Measurements from ENCODE around the gene KATNB1. TPM values are rescaled to one million over a fixed set of nuclear protein-coding genes. Genes with fewer than 3 reads are reported as not detected.
"Not testable (repeated sequence)": the region's sequence is repeated elsewhere in the genome, so short reads cannot be mapped to it uniquely, and the experiment has no call there.

Gene KATNB1
- polyA plus RNA-seq, 1 donor, result 16.2 TPM

DNA sequence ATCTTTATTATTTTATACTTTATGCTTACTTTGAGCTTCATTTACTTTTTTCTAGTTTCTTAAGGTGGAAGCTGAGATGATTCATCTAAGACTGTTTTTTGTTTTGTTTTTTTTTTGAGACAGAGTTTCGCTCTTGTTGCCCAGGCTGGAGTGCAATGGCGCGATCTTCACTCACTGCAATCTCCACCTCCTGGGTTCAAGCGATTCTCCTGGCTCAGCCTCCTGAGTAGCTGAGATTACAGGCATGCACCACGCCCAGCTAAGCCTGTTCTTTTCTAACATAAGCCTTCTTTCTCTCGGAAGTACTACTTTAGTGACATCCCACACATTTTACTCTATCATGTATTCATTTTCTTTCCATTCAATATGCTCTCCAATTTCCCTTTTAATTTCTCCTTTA lies 23.0 kb upstream of the KATNB1 start:
- H3K9me3 ChIP-seq (ENCODE audit: control insufficient read depth, low read depth, low read length); H3K27ac ChIP-seq (ENCODE audit: low read length); H3K4me1 ChIP-seq (ENCODE audit: control insufficient read depth, insufficient read depth, low read length); DNase-seq; H3K4me3 ChIP-seq (ENCODE audit: low read length); H3K36me3 ChIP-seq (ENCODE audit: control insufficient read depth, insufficient read depth, low read length); H3K27me3 ChIP-seq (ENCODE audit: control insufficient read depth, insufficient read depth, low read length): not testable (repeated sequence)
- WGBS (ENCODE audit: insufficient coverage, low lambda C conversion rate), result 61% methylated on average over 2 of the region's 6 CpGs

DNA sequence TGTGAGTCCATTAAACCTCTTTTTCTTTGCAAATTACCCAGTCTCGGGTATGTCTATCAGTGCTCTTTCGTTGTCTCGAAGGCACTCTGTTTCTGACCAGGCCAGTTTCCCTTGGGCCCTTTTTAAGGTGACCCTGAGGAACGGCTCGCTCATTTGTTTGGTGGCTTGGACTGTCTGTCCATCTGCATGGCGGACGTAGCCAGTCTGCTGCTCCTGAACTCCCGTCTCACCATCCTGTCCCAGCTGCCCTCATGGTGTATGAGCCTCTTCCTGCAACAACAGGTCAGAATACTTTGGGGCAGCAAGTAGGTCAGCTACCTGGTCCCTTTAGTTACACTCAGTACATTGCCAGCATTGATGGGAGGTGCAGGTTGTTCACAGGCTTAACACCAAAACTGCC lies 22.0 kb upstream of the KATNB1 start:
- H3K4me3 ChIP-seq (ENCODE audit: low read length), result no peak overlapping the region
- H3K27ac ChIP-seq (ENCODE audit: low read length), result no peak overlapping the region
- H3K9me3 ChIP-seq (ENCODE audit: control insufficient read depth, low read depth, low read length), result no peaks in the 10 kb centered on the region
- H3K27me3 ChIP-seq (ENCODE audit: control insufficient read depth, insufficient read depth, low read length), result no peaks in the 10 kb centered on the region
- WGBS (ENCODE audit: insufficient coverage, low lambda C conversion rate), result no CpG with 5 or more reads among the region's 8 CpGs
- H3K4me1 ChIP-seq (ENCODE audit: control insufficient read depth, insufficient read depth, low read length), result no peaks in the 10 kb centered on the region
- DNase-seq, result no peak
- H3K36me3 ChIP-seq (ENCODE audit: control insufficient read depth, insufficient read depth, low read length), result no peaks in the 10 kb centered on the region

DNA sequence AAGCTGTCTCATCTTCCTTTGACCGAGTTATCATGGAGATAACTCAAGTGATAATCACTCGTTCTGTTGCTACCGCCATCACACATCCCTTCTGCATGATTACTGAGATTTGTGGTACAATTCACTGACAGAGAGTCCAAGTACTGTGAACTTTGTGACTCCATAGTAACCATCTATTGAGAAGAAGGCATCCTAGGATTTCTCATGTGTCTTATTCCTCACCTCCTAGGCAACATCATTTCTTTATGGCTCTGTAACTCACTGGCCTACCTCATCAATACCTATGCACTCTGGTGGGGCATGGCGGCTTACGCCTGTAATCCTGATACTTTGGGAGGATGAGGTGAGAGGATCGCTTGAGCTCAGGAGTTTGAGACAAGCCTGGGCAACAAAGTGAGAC lies 21.5 kb upstream of the KATNB1 start:
- Histone ChIP-seq H3K27me3 (ENCODE audit: control insufficient read depth, insufficient read depth, low read length) (no peaks in the 10 kb centered on the region), H3K9me3 (ENCODE audit: control insufficient read depth, low read depth, low read length) (no peaks in the 10 kb centered on the region), H3K27ac (ENCODE audit: low read length) (no peak overlapping the region), H3K4me1 (ENCODE audit: control insufficient read depth, insufficient read depth, low read length) (no peaks in the 10 kb centered on the region), H3K4me3 (ENCODE audit: low read length) (no peak overlapping the region), H3K36me3 (ENCODE audit: control insufficient read depth, insufficient read depth, low read length) (no peaks in the 10 kb centered on the region)
- WGBS (ENCODE audit: insufficient coverage, low lambda C conversion rate), result 76% methylated on average over 3 of the region's 6 CpGs
- DNase-seq, result no peak

DNA sequence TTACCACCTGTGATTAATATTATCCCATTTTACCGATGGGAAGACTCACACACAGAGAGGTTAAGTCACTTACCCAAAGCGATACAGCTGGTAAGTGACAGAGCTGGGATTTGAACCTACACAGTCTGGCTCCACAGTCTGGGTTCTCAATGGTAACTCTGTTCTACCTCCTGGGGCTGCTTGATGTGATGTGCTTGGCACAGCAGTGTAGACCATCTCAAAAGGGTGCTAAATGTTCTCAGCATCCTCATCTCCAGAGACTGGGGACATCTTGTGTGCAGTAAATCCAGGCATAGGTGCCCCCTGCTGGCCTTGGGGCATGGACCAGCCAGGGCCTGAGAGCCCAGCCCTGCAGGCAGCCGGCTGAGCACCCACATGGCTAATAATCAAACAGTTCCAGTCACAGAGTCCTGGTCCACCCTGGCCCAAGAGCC lies 15.4 kb upstream of the KATNB1 start:
- Histone ChIP-seq H3K27ac (ENCODE audit: low read length) (no peak overlapping the region), H3K27me3 (ENCODE audit: control insufficient read depth, insufficient read depth, low read length) (no peaks in the 10 kb centered on the region), H3K4me3 (ENCODE audit: low read length) (no peak overlapping the region), H3K9me3 (ENCODE audit: control insufficient read depth, low read depth, low read length) (no peaks in the 10 kb centered on the region), H3K36me3 (ENCODE audit: control insufficient read depth, insufficient read depth, low read length) (no peaks in the 10 kb centered on the region), H3K4me1 (ENCODE audit: control insufficient read depth, insufficient read depth, low read length) (no peaks in the 10 kb centered on the region)
- DNase-seq, result peak; percentile 46 to 54
- no CpG with 5 or more reads among the region's 3 CpGs for WGBS (ENCODE audit: insufficient coverage, low lambda C conversion rate)

DNA sequence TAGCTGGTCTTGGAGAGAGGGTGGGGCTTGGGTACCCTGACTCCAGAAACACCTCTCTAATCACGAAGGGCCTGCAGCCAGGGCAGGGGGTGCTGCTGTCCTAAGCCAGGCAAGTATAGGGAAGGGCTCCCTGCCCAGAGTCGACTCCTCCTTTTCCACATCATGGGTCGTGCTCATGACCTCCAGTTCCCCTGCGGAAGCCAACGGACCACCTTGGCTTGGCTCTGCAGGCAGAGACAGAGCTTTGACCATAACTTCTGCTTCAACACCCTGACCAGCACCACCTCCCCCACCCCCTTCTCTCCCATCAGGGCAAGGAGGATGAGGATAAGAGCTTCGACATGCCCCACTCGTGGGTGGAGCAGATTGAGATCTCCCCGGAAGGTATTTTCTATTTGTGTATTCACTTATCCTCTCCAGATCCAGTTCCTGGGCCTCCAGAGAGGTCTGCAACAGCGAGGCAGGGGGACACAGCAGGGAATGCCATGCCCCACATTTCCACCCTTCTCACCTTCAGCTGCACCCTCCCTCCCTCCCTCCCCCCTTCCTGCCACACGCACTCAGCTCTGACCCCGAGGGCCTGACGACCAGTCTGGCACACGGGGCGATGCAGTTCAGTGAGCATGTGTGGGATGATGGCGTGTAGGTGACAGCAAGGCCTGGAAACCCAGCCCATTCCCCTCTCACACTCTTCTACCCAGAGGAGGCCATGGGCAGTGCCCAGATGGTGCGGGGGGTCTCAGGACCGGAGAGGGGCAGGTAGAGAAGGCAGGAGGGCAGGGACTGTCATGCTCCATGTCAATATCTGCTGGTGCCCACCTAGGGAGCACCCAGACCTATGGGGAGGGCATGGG lies 14.0 kb upstream of the KATNB1 start:
- WGBS (ENCODE audit: insufficient coverage, low lambda C conversion rate), result no CpG with 5 or more reads among the region's 17 CpGs
- H3K9me3 ChIP-seq (ENCODE audit: control insufficient read depth, low read depth, low read length), result no peaks in the 10 kb centered on the region
- H3K36me3 ChIP-seq (ENCODE audit: control insufficient read depth, insufficient read depth, low read length), result no peaks in the 10 kb centered on the region
- no peaks in the 10 kb centered on the region for H3K4me1 ChIP-seq (ENCODE audit: control insufficient read depth, insufficient read depth, low read length)
- no peak for DNase-seq
- no peak overlapping the region for H3K4me3 ChIP-seq (ENCODE audit: low read length)
- no peaks in the 10 kb centered on the region for H3K27me3 ChIP-seq (ENCODE audit: control insufficient read depth, insufficient read depth, low read length)
- no peak overlapping the region for H3K27ac ChIP-seq (ENCODE audit: low read length)

DNA sequence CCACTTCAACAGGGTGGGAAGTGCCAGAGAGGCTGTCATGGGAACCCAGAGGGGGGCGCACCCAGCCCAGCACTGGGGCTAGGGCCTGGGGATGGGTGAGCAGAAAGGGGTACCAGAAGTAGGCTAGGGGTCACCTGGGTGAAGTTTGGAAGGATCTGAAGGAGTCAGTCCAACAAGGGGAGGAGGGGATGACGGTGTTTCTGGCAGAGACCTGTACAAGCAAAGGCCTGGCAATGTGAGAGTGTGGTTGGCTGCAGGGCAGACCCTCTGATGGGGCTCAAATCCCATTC lies 13.4 kb upstream of the KATNB1 start:
- WGBS (ENCODE audit: insufficient coverage, low lambda C conversion rate), result no CpG with 5 or more reads among the region's 2 CpGs
- Histone ChIP-seq H3K9me3 (ENCODE audit: control insufficient read depth, low read depth, low read length) (no peaks in the 10 kb centered on the region), H3K4me1 (ENCODE audit: control insufficient read depth, insufficient read depth, low read length) (no peaks in the 10 kb centered on the region), H3K36me3 (ENCODE audit: control insufficient read depth, insufficient read depth, low read length) (no peaks in the 10 kb centered on the region), H3K27ac (ENCODE audit: low read length) (no peak overlapping the region), H3K4me3 (ENCODE audit: low read length) (no peak overlapping the region), H3K27me3 (ENCODE audit: control insufficient read depth, insufficient read depth, low read length) (no peaks in the 10 kb centered on the region)
- no peak for DNase-seq

DNA sequence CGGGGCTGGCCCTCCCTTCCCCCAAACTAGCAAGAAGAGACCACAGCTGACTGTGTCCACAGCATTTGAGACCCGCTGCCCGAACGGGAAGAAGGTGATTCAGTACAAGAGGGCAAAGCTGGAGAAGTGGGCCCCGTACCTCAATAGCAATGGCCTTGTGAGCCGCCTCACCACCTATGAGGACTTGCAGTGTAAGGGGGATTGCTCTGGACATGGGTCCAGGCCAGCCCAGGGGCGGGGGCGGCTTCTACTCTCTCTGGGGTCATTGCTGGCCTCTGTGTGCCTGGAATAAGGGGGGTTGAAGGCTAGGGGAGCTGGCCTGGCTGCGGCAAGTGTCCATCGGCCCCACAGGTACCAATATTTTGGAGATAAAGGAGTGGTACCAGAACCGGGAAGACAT lies 12.9 kb upstream of the KATNB1 start:
- no CpG with 5 or more reads among the region's 11 CpGs for WGBS (ENCODE audit: insufficient coverage, low lambda C conversion rate)
- H3K4me1 ChIP-seq (ENCODE audit: control insufficient read depth, insufficient read depth, low read length), result no peaks in the 10 kb centered on the region
- H3K4me3 ChIP-seq (ENCODE audit: low read length), result no peak overlapping the region
- H3K9me3 ChIP-seq (ENCODE audit: control insufficient read depth, low read depth, low read length), result no peaks in the 10 kb centered on the region
- H3K27me3 ChIP-seq (ENCODE audit: control insufficient read depth, insufficient read depth, low read length), result no peaks in the 10 kb centered on the region
- no peak overlapping the region for H3K27ac ChIP-seq (ENCODE audit: low read length)
- no peaks in the 10 kb centered on the region for H3K36me3 ChIP-seq (ENCODE audit: control insufficient read depth, insufficient read depth, low read length)
- DNase-seq, result no peak

DNA sequence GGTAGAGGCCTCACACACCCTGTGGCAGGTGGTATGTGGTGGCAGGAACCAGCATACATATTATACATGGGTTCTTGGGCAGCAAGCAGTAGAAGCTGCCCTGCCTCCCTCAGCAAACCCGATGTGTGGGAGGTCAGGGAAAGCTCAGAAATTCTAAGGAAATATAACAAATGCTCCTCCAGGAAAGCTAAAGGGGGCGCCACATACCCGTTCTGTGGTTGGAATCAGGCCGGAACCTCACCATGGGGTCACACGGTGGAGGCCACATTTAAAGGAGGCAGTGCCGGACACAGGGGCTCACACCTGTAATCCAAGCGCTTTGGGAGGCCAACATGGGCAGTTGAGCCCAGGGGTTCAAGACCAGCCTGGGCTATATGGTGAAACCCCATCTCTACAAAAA lies 12.4 kb upstream of the KATNB1 start:
- Histone ChIP-seq H3K36me3 (ENCODE audit: control insufficient read depth, insufficient read depth, low read length) (no peaks in the 10 kb centered on the region), H3K27ac (ENCODE audit: low read length) (no peak overlapping the region), H3K4me1 (ENCODE audit: control insufficient read depth, insufficient read depth, low read length) (no peaks in the 10 kb centered on the region), H3K27me3 (ENCODE audit: control insufficient read depth, insufficient read depth, low read length) (no peaks in the 10 kb centered on the region), H3K9me3 (ENCODE audit: control insufficient read depth, low read depth, low read length) (no peaks in the 10 kb centered on the region), H3K4me3 (ENCODE audit: low read length) (no peak overlapping the region)
- WGBS (ENCODE audit: insufficient coverage, low lambda C conversion rate), result no CpG with 5 or more reads among the region's 7 CpGs
- DNase-seq, result no peak

DNA sequence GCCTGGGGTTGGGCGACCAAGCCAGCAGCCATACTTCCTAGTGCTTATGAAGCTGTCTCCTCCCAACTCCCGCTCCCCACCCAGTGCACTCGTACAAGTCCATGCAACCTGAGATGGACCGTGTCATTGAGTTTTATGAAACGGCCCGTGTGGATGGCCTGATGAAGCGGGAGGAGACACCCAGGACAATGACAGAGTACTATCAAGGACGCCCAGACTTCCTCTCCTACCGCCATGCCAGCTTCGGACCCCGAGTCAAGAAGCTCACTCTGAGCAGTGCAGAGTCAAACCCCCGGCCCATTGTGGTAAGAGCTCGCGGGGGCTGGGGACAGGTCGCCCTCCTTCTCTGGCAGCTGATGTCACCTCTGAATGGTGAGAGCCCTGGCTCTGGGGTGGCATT lies 11.0 kb upstream of the KATNB1 start:
- Histone ChIP-seq H3K27ac (ENCODE audit: low read length) (no peak overlapping the region), H3K4me1 (ENCODE audit: control insufficient read depth, insufficient read depth, low read length) (no peaks in the 10 kb centered on the region), H3K27me3 (ENCODE audit: control insufficient read depth, insufficient read depth, low read length) (no peaks in the 10 kb centered on the region), H3K9me3 (ENCODE audit: control insufficient read depth, low read depth, low read length) (no peaks in the 10 kb centered on the region), H3K36me3 (ENCODE audit: control insufficient read depth, insufficient read depth, low read length) (no peaks in the 10 kb centered on the region), H3K4me3 (ENCODE audit: low read length) (no peak overlapping the region)
- WGBS (ENCODE audit: insufficient coverage, low lambda C conversion rate), result no CpG with 5 or more reads among the region's 15 CpGs
- no peak for DNase-seq

DNA sequence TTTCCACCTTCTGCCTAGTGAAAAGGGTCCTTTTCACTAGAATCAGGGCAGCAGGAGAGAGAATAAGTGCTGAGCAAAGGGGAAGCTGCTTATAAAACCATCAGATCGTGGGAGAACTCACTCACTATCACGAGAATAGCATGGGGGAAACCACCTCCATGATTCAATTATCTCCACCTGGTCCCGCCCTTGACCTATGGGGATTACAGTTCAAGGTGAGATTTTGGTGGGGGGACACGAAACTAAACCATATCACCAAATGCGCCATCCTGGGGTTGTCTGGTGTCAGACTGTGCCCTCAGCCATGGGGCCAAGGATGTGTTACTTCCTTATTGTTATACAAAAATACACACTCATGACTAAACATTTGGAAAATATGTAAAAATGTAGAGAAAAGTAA lies 10.4 kb upstream of the KATNB1 start:
- Histone ChIP-seq H3K9me3 (ENCODE audit: control insufficient read depth, low read depth, low read length) (no peaks in the 10 kb centered on the region), H3K27ac (ENCODE audit: low read length) (no peak overlapping the region), H3K4me1 (ENCODE audit: control insufficient read depth, insufficient read depth, low read length) (no peaks in the 10 kb centered on the region), H3K27me3 (ENCODE audit: control insufficient read depth, insufficient read depth, low read length) (no peaks in the 10 kb centered on the region), H3K36me3 (ENCODE audit: control insufficient read depth, insufficient read depth, low read length) (no peaks in the 10 kb centered on the region), H3K4me3 (ENCODE audit: low read length) (no peak overlapping the region)
- DNase-seq, result no peak
- 80% methylated on average over 1 of the region's 5 CpGs for WGBS (ENCODE audit: insufficient coverage, low lambda C conversion rate)

DNA sequence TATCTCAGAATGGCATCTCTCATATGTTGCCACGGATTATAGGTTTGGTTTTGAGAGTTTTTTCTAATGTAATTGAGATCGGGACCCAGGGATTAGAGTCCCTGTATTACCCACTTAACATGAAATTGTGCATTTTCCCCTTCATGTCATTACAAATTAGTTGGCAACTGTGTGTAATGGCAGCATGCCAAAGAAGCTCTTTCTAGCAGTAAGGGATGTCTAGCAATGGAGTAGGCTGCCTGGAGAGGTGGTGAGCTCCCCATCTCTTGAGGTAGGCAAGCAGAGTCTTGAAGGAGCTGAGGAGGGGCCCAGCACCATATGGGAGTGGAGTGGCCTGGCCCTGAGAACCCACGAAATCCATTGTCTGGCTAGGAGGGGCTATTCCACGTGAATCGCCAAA lies 10.0 kb upstream of the KATNB1 start:
- no peaks in the 10 kb centered on the region for H3K27me3 ChIP-seq (ENCODE audit: control insufficient read depth, insufficient read depth, low read length)
- H3K9me3 ChIP-seq (ENCODE audit: control insufficient read depth, low read depth, low read length), result no peaks in the 10 kb centered on the region
- H3K4me1 ChIP-seq (ENCODE audit: control insufficient read depth, insufficient read depth, low read length), result no peaks in the 10 kb centered on the region
- no peak for DNase-seq
- no CpG with 5 or more reads among the region's 5 CpGs for WGBS (ENCODE audit: insufficient coverage, low lambda C conversion rate)
- H3K36me3 ChIP-seq (ENCODE audit: control insufficient read depth, insufficient read depth, low read length), result no peaks in the 10 kb centered on the region
- no peak overlapping the region for H3K27ac ChIP-seq (ENCODE audit: low read length)
- no peak overlapping the region for H3K4me3 ChIP-seq (ENCODE audit: low read length)
